ENCODE data around the gene STX11. TPM values are rescaled to one million over a fixed set of nuclear protein-coding genes. Genes with fewer than 3 reads are reported as not detected.
"Not testable (repeated sequence)": the region's sequence is repeated elsewhere in the genome, so short reads cannot be mapped to it uniquely, and the experiment has no call there.

STX11 gene
- total RNA-seq, 4 donors from 2014 or later: 0.62 to 11.0 (median 6.4) TPM

DNA sequence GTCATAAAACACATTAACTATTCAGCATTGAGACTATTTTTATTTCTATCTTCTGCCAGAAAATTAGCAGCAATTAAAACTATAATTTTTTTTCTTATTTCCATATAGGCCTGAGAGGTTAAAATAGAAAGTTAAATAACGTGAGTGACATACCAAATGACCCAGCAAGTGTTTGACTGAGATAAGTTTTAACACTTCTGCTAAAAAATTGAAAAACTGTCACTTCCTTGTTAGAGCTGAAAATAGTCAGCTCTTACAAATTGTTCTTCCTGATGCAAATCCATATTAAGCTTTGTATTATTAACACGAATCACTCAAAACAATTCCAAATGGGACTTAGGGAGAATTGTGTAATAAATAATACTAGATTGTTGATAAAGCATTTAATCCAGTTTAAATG, 26.5 kb upstream of the STX11 start:
- H3K27me3 ChIP-seq: peaks cover 4% of the 10 kb centered on the region
- no peak for ATAC-seq
- 64 to 66% methylated on average over 2 of the region's 2 CpGs for WGBS, 2 donors (ENCODE audit: low coverage in 1 of 2)
- H3K4me1 ChIP-seq: no peaks in the 10 kb centered on the region
- H3K9me3 ChIP-seq: no peaks in the 10 kb centered on the region
- H3K4me3 ChIP-seq: no peak overlapping the region
- TF ChIP-seq POLR2A (IDR thresholded peaks at IDR 0.05) (no peak), EP300 (IDR thresholded peaks at IDR 0.05) (no peak), POLR2AphosphoS5 (IDR thresholded peaks at IDR 0.05) (no peak)
- TF ChIP-seq, protein P1, sequence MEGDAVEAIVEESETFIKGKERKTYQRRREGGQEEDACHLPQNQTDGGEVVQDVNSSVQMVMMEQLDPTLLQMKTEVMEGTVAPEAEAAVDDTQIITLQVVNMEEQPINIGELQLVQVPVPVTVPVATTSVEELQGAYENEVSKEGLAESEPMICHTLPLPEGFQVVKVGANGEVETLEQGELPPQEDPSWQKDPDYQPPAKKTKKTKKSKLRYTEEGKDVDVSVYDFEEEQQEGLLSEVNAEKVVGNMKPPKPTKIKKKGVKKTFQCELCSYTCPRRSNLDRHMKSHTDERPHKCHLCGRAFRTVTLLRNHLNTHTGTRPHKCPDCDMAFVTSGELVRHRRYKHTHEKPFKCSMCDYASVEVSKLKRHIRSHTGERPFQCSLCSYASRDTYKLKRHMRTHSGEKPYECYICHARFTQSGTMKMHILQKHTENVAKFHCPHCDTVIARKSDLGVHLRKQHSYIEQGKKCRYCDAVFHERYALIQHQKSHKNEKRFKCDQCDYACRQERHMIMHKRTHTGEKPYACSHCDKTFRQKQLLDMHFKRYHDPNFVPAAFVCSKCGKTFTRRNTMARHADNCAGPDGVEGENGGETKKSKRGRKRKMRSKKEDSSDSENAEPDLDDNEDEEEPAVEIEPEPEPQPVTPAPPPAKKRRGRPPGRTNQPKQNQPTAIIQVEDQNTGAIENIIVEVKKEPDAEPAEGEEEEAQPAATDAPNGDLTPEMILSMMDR (IDR thresholded peaks at IDR 0.05): no peak
- no peak overlapping the region for H3K27ac ChIP-seq
- H3K36me3 ChIP-seq: no peaks in the 10 kb centered on the region

GRCh38 chr6:144127097-144127496, 23.2 kb upstream of the STX11 start:
- 80 to 88% methylated on average over 6 of the region's 6 CpGs for WGBS, 2 donors (ENCODE audit: low coverage in 1 of 2)
- Histone ChIP-seq H3K4me1 (no peaks in the 10 kb centered on the region), H3K4me3 (no peak overlapping the region), H3K27me3 (peaks cover 4% of the 10 kb centered on the region), H3K36me3 (no peaks in the 10 kb centered on the region), H3K27ac (no peak overlapping the region), H3K9me3 (no peaks in the 10 kb centered on the region)
- TF ChIP-seq EP300 (IDR thresholded peaks at IDR 0.05): no peak
- no peak for TF ChIP-seq POLR2A (IDR thresholded peaks at IDR 0.05)
- TF ChIP-seq, protein P1 (IDR thresholded peaks at IDR 0.05): no peak
- no peak for TF ChIP-seq POLR2AphosphoS5 (IDR thresholded peaks at IDR 0.05)
- no peak for ATAC-seq

GRCh38 chr6:144129469-144129868, 20.8 kb upstream of the STX11 start:
- no peak overlapping the region for H3K4me3 ChIP-seq
- no peak for ATAC-seq
- no peak for TF ChIP-seq POLR2A (IDR thresholded peaks at IDR 0.05)
- TF ChIP-seq EP300 (IDR thresholded peaks at IDR 0.05): no peak
- TF ChIP-seq, protein P1 (IDR thresholded peaks at IDR 0.05): no peak
- no peak for TF ChIP-seq POLR2AphosphoS5 (IDR thresholded peaks at IDR 0.05)
- H3K27ac ChIP-seq: no peak overlapping the region
- no peaks in the 10 kb centered on the region for H3K9me3 ChIP-seq
- no peaks in the 10 kb centered on the region for H3K4me1 ChIP-seq
- peaks cover 4% of the 10 kb centered on the region for H3K27me3 ChIP-seq
- WGBS, 2 donors (ENCODE audit: low coverage in 1 of 2): 84 to 86% methylated on average over 4 to 5 of the region's 6 CpGs
- no peaks in the 10 kb centered on the region for H3K36me3 ChIP-seq

- no peak for ATAC-seq
- Histone ChIP-seq H3K27ac (no peak overlapping the region), H3K36me3 (no peaks in the 10 kb centered on the region), H3K4me1 (no peaks in the 10 kb centered on the region), H3K27me3 (peaks cover 4% of the 10 kb centered on the region), H3K4me3 (no peak overlapping the region), H3K9me3 (no peaks in the 10 kb centered on the region)
- WGBS, 2 donors (ENCODE audit: low coverage in 1 of 2): 38 to 100% methylated on average over 1 of the region's 1 CpG
- TF ChIP-seq EP300 (IDR thresholded peaks at IDR 0.05) (no peak), POLR2AphosphoS5 (IDR thresholded peaks at IDR 0.05) (no peak), POLR2A (IDR thresholded peaks at IDR 0.05) (no peak)
- TF ChIP-seq, protein P1 (IDR thresholded peaks at IDR 0.05): no peak
These were observed 19.0 kb upstream of the STX11 start for GRCh38 chr6:144131248-144131709.

DNA sequence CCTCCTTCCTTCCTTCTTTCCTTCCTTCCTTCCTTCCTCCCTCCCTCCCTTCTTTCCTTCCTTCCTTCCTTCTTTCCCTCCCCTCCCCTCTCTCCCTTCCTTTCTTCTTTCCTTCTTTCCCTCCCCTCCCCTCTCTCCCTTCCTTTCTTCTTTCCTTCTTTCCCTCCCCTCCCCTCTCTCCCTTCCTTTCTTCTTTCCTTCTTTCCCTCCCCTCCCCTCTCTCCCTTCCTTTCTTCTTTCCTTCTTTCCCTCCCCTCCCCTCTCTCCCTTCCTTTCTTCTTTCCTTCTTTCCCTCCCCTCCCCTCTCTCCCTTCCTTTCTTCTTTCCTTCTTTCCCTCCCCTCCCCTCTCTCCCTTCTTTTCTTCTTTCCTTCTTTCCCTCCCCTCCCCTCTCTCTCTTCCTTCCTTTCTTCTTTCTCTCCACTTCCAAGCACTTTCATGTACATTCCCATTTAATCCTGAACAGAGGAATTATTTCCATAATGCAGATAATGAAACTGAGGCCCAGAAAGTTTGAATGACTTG, 18.1 kb upstream of the STX11 start:
- ATAC-seq, H3K27ac ChIP-seq, H3K27me3 ChIP-seq, H3K4me1 ChIP-seq, H3K9me3 ChIP-seq, H3K4me3 ChIP-seq, H3K36me3 ChIP-seq: not testable (repeated sequence)

Measured in gastroesophageal sphincter (tissue), 4 donors.